Measurements from ENCODE around the gene PATJ.
"Not testable (repeated sequence)": the region's sequence is repeated elsewhere in the genome, so short reads cannot be mapped to it uniquely, and the experiment has no call there.

The PATJ gene

GRCh38 chr1:61953790-61954150 lies 211.5 kb downstream of the PATJ start:
- no peak for DNase-seq

- no peak for DNase-seq
Observed at GRCh38 chr1:61955261-61955660, 213.0 kb downstream of the PATJ start.

- no peak for DNase-seq
Observed at GRCh38 chr1:61956016-61956645, 213.9 kb downstream of the PATJ start.

- DNase-seq: no peak
Observed at GRCh38 chr1:61956784-61957183, 214.5 kb downstream of the PATJ start.

GRCh38 chr1:61961009-61961408 lies 218.7 kb downstream of the PATJ start:
- no peak for DNase-seq

- no peak for DNase-seq
Observed at GRCh38 chr1:61962631-61963030, 220.4 kb downstream of the PATJ start.

- not testable (repeated sequence) for DNase-seq
Observed at GRCh38 chr1:61966450-61967225, 224.4 kb downstream of the PATJ start.

- no peak for DNase-seq
Observed at GRCh38 chr1:61967750-61968149, 225.5 kb downstream of the PATJ start.

- DNase-seq: no peak
Observed at GRCh38 chr1:61968869-61969268, 226.6 kb downstream of the PATJ start.

GRCh38 chr1:61973100-61973837 lies 231.0 kb downstream of the PATJ start:
- no peak for DNase-seq

- DNase-seq: no peak
Observed at GRCh38 chr1:61975638-61976037, 233.4 kb downstream of the PATJ start.

GRCh38 chr1:61976566-61976965 lies 234.3 kb downstream of the PATJ start:
- DNase-seq: no peak

- no peak for DNase-seq
Observed at GRCh38 chr1:61978796-61979195, 236.5 kb downstream of the PATJ start.

GRCh38 chr1:61979729-61980128 lies 237.4 kb downstream of the PATJ start:
- no peak for DNase-seq

- no peak for DNase-seq
Observed at GRCh38 chr1:61980561-61980960, 238.3 kb downstream of the PATJ start.

- DNase-seq: no peak
Observed at GRCh38 chr1:61981870-61982660, 239.8 kb downstream of the PATJ start.

GRCh38 chr1:61983236-61983635 lies 241.0 kb downstream of the PATJ start:
- no peak for DNase-seq

- DNase-seq: no peak
Observed at GRCh38 chr1:61992257-61992656, 250.0 kb downstream of the PATJ start.

GRCh38 chr1:61993331-61993961 lies 251.2 kb downstream of the PATJ start:
- DNase-seq: no peak

- DNase-seq: no peak
Observed at GRCh38 chr1:61995641-61996040, 253.4 kb downstream of the PATJ start.

- DNase-seq: no peak
Observed at GRCh38 chr1:61997123-61997522, 254.8 kb downstream of the PATJ start.

- no peak for DNase-seq
Observed at GRCh38 chr1:62003777-62004176, 261.5 kb downstream of the PATJ start.

- no peak for DNase-seq
Observed at GRCh38 chr1:62006690-62007089, 264.4 kb downstream of the PATJ start.
